ENCODE results near the gene CNDP2. TPM values are rescaled to one million over a fixed set of nuclear protein-coding genes. Genes with fewer than 3 reads are reported as not detected.
A peak's percentile ranks its signal among the peaks of the same experiment; 100 is the strongest.

CNDP2 gene
- total and polyA plus RNA-seq, 2 experiments from 2014 or later, result 40.5 to 72.2 TPM

DNA sequence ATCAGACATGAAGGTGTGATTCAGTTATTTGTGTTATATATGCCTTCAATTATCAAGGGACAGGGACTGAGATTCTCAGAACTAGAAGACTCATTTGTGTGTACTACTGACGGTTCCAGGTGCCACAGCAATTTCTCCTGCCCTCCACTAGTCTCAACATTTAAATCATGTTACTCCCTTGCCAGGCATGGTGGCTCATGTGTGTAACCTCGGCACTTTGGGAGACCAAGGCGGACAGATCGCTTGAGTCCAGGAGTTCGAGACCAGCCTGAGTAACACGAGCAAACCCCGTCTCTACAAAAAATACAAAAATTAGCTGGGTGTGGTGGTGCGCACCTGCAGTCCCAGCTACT, 1.1 kb downstream of the CNDP2 start:
- no peaks in the 10 kb centered on the region for H3F3A ChIP-seq (ENCODE audit: insufficient read depth)
- peaks cover 24% of the 10 kb centered on the region; the same call in 1 of the 2 replicates for H3K4me1 ChIP-seq (ENCODE audit: insufficient read depth)
- in situ Hi-C loops (cut with MboI), result loop anchor here (25.0 kb wide), 1 partner anchor 310 kb away; no protein-coding TSS in a partner anchor
- peak overlapping the region; percentile 83; the same call in 1 of the 2 replicates for H2AFZ ChIP-seq
- H3K9ac ChIP-seq, result peak overlapping the region; percentile 93
- peaks cover 6% of the 10 kb centered on the region; the same call in 1 of the 2 replicates for H3K36me3 ChIP-seq (ENCODE audit: low read depth)
- no peak for TF ChIP-seq EZH2 (IDR thresholded peaks at IDR 0.05; ENCODE audit: insufficient read depth, poor library complexity, severe bottlenecking)
- TF ChIP-seq EZH2phosphoT487 (IDR thresholded peaks at IDR 0.05; ENCODE audit: insufficient read depth, low read depth), result no peak
- H3K27ac ChIP-seq, result no peak overlapping the region
- peak overlapping the region; percentile 91 for H3K4me3 ChIP-seq
- 83 to 90% methylated on average over 8 of the region's 8 CpGs for WGBS, 2 experiments (ENCODE audit: low coverage in 1 of 2, low lambda C conversion rate in 2 of 2, missing lambda C conversion rate in 2 of 2)
- peak; percentile 12 for DNase-seq
- no peaks in the 10 kb centered on the region for H3K9me2 ChIP-seq (ENCODE audit: insufficient read depth)
- peaks cover 36% of the 10 kb centered on the region for H3K79me2 ChIP-seq (ENCODE audit: insufficient read depth)
- H3K9me3 ChIP-seq (ENCODE audit: low read depth), result no peaks in the 10 kb centered on the region
- no peaks in the 10 kb centered on the region for H4K20me1 ChIP-seq (ENCODE audit: insufficient read depth)
- no peaks in the 10 kb centered on the region for H3K27me3 ChIP-seq (replicated peaks; ENCODE audit: insufficient read depth)
- peak overlapping the region; percentile 83 for H3K4me2 ChIP-seq (ENCODE audit: unreplicated experiment)

DNA sequence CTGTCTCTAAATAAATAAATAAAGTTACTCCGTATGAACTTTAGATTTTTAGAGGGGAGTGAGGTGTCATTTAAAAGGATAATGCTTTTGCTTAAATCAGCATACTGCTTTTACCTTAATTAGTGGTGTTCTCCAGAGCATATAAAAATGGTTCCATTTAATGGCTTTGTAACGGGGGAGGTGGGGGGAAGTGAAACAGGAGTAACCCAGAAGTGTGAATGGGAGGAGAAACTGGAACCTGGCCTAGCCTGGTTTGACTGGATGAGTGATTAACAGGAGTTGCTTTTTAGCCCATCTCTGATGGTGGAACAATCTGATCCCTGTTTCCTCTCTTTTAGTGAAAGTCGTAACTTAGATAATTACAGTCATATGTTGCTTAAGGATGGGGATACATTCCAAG, 1.6 kb downstream of the CNDP2 start:
- in situ Hi-C loops (cut with MboI), result loop anchor here (25.0 kb wide), 1 partner anchor 310 kb away; no protein-coding TSS in a partner anchor
- no peaks in the 10 kb centered on the region for H3K27me3 ChIP-seq (replicated peaks; ENCODE audit: insufficient read depth)
- H4K20me1 ChIP-seq (ENCODE audit: insufficient read depth), result no peaks in the 10 kb centered on the region
- no peak overlapping the region for H2AFZ ChIP-seq
- H3K9ac ChIP-seq, result no peak overlapping the region
- 0 out of 2 replicates have a peak overlapping the region, but pooled peaks have one; percentile 91 for H3K4me3 ChIP-seq
- peak; percentile 9 for DNase-seq
- H3K27ac ChIP-seq, result no peak overlapping the region
- H3K36me3 ChIP-seq (ENCODE audit: low read depth), result peaks cover 9% of the 10 kb centered on the region; the same call in 1 of the 2 replicates
- peaks cover 36% of the 10 kb centered on the region for H3K79me2 ChIP-seq (ENCODE audit: insufficient read depth)
- no peaks in the 10 kb centered on the region for H3K9me2 ChIP-seq (ENCODE audit: insufficient read depth)
- no peaks in the 10 kb centered on the region for H3F3A ChIP-seq (ENCODE audit: insufficient read depth)
- H3K4me1 ChIP-seq (ENCODE audit: insufficient read depth), result peaks cover 24% of the 10 kb centered on the region; the same call in 1 of the 2 replicates
- 62 to 71% methylated on average over 3 of the region's 3 CpGs for WGBS, 2 experiments (ENCODE audit: low coverage in 1 of 2, low lambda C conversion rate in 2 of 2, missing lambda C conversion rate in 2 of 2)
- H3K4me2 ChIP-seq (ENCODE audit: unreplicated experiment), result no peak overlapping the region
- no peaks in the 10 kb centered on the region for H3K9me3 ChIP-seq (ENCODE audit: low read depth)
- TF ChIP-seq EZH2phosphoT487 (IDR thresholded peaks at IDR 0.05; ENCODE audit: insufficient read depth, low read depth) (no peak), EZH2 (IDR thresholded peaks at IDR 0.05; ENCODE audit: insufficient read depth, poor library complexity, severe bottlenecking) (no peak)

DNA sequence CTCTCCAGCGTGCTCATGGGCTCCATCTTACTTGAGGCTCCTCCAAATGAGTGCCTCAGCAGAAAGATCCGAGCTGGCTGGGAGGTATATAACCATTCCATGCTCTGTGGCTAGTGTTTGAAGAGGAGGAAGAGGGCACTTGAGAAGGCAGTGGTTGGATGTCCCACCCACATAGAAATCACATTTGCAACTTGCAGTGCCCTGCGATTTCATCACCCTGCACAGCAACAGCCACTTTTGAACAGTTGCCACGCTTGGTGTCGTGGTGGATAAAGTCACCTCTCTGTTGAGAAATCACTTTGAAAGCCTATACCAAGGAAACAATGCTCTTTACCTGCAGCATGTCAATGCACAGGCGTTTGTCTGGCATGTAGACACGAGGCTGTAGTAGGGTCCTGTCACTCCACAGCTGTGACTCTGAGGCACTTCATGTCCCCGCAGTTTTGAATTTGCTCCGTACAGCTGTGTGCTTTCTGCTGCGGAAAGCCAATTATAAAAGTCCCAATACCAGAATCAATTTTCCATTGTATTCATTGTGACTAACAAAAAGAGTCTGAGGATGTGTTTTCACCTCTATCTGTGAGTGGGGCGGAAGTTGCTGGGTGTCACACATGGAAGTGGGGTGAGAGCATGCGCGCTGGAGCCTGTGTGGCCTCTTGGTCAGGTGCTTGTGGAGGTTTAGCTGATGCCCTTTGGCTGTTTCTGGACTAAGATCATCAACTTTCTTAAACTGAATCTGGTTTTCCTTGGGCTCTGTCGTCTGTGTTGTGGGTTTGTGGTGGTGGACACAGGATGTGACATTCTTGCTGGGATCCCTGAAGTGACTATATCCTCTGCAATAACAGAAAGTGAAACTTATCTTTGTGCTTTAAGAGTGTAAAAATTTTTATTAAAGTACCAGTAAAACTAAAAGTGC, 2.8 kb downstream of the CNDP2 start:
- H3K4me3 ChIP-seq, result peak overlapping the region; percentile 61
- in situ Hi-C loops (cut with MboI), result loop anchor here (25.0 kb wide), 1 partner anchor 312 kb away; no protein-coding TSS in a partner anchor

DNA sequence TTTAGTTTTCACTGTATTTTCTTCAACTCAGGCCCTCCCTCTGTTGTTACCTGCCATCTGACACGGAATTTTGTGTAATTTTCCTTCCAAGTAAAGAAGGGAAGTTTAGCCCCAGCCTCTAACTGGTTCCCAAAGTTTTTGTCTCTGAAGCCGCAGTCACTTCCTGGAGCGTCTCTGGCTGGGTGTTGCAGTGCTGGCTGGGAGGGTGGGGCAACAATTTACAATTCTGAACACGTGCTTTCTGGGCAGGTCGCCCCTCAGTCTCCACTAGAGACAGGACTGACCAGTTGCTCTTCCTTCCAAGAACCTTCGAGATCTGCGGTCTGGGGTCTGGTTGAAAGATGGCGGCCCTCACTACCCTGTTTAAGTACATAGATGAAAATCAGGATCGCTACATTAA, 3.5 kb downstream of the CNDP2 start:
- peak overlapping the region; percentile 75 for H3K4me2 ChIP-seq (ENCODE audit: unreplicated experiment)
- peak overlapping the region; percentile 83 for H2AFZ ChIP-seq
- TF ChIP-seq EZH2phosphoT487 (IDR thresholded peaks at IDR 0.05; ENCODE audit: insufficient read depth, low read depth), result no peak
- TF ChIP-seq EZH2 (IDR thresholded peaks at IDR 0.05; ENCODE audit: insufficient read depth, poor library complexity, severe bottlenecking), result no peak
- no peaks in the 10 kb centered on the region for H3F3A ChIP-seq (ENCODE audit: insufficient read depth)
- H3K9me2 ChIP-seq (ENCODE audit: insufficient read depth), result no peaks in the 10 kb centered on the region
- no peaks in the 10 kb centered on the region for H4K20me1 ChIP-seq (ENCODE audit: insufficient read depth)
- H3K36me3 ChIP-seq (ENCODE audit: low read depth), result peaks cover 9% of the 10 kb centered on the region; the same call in 1 of the 2 replicates
- WGBS, 2 experiments (ENCODE audit: low coverage in 1 of 2, low lambda C conversion rate in 2 of 2, missing lambda C conversion rate in 2 of 2), result 63 to 66% methylated on average over 9 of the region's 9 CpGs
- peak overlapping the region; percentile 59 for H3K27ac ChIP-seq
- peak overlapping the region; percentile 61 for H3K4me3 ChIP-seq
- peaks cover 24% of the 10 kb centered on the region; the same call in 1 of the 2 replicates for H3K4me1 ChIP-seq (ENCODE audit: insufficient read depth)
- H3K9ac ChIP-seq, result peak overlapping the region; percentile 65
- no peaks in the 10 kb centered on the region for H3K27me3 ChIP-seq (replicated peaks; ENCODE audit: insufficient read depth)
- H3K9me3 ChIP-seq (ENCODE audit: low read depth), result no peaks in the 10 kb centered on the region
- DNase-seq, result peak; percentile 53
- peaks cover 36% of the 10 kb centered on the region for H3K79me2 ChIP-seq (ENCODE audit: insufficient read depth)
- in situ Hi-C loops (cut with MboI), result loop anchor here (25.0 kb wide), 1 partner anchor 312 kb away; no protein-coding TSS in a partner anchor

More for the DNA sequence above, 2.8 kb downstream of the CNDP2 start:
- Histone ChIP-seq H3K9me3 (ENCODE audit: low read depth) (no peaks in the 10 kb centered on the region), H2AFZ (peak overlapping the region; percentile 83), H3K9ac (peak overlapping the region; percentile 65), H3K27ac (peak overlapping the region; percentile 59), H3K36me3 (ENCODE audit: low read depth) (peaks cover 9% of the 10 kb centered on the region; the same call in 1 of the 2 replicates), H3K4me2 (ENCODE audit: unreplicated experiment) (peak overlapping the region; percentile 75), H4K20me1 (ENCODE audit: insufficient read depth) (no peaks in the 10 kb centered on the region), H3F3A (ENCODE audit: insufficient read depth) (no peaks in the 10 kb centered on the region), H3K27me3 (replicated peaks; ENCODE audit: insufficient read depth) (no peaks in the 10 kb centered on the region), H3K9me2 (ENCODE audit: insufficient read depth) (no peaks in the 10 kb centered on the region), H3K4me1 (ENCODE audit: insufficient read depth) (peaks cover 24% of the 10 kb centered on the region; the same call in 1 of the 2 replicates), H3K79me2 (ENCODE audit: insufficient read depth) (peaks cover 36% of the 10 kb centered on the region)
- TF ChIP-seq EZH2phosphoT487 (IDR thresholded peaks at IDR 0.05; ENCODE audit: insufficient read depth, low read depth), result no peak
- TF ChIP-seq EZH2 (IDR thresholded peaks at IDR 0.05; ENCODE audit: insufficient read depth, poor library complexity, severe bottlenecking), result no peak
- 52 to 54% methylated on average over 14 of the region's 14 CpGs for WGBS, 2 experiments (ENCODE audit: low coverage in 1 of 2, low lambda C conversion rate in 2 of 2, missing lambda C conversion rate in 2 of 2)
- peak; percentile 42 for DNase-seq
